WI38 (cell line): Measurements from ENCODE around the gene YPEL3.

Experiments
- H3K4me3 ChIP-seq: 2 replicates; pipeline ENCODE4 v1.5.1; 2011; ENCODE audit warnings: low read depth, mild to moderate bottlenecking, control low read depth, low read length
- TF ChIP-seq, protein P1 (sequence below): IDR thresholded peaks from 2 replicates; pipeline ENCODE4 v1.5.1; 2012; ENCODE audit warnings: low read depth, mild to moderate bottlenecking, control low read depth, low read length

YPEL3 gene

DNA sequence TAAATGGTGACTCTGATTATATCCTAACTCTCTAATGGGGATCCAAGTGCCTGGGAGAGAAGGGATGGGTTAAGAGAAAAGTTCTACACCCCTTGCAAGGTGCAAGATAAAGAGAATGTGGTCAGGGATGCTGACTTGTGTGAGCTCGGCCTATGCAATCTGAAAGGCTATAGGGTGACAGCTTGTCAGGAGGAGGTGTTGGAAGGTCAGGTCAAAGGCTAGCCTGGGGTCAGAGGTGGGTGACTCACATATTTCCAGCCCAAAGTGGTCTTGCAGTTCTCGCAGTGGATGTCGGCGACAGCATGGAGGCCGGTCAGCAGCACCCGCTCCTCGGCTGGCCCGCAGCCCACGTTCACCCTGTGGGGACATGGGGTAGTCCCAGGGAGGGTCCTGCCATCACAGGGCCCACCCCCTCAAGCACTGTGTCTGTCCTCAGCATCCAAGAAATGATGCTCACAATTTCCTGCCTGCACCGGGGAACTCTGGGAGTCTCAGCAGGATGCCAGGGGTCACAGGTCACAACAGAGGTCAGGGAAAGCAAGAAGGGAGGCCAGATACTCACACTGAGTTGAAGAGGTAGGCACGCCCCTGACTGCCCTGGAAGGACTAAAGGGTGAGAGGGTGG lies 1.4 kb downstream of the YPEL3 start:
- H3K4me3 ChIP-seq = no peak overlapping the region
- TF ChIP-seq, protein P1, sequence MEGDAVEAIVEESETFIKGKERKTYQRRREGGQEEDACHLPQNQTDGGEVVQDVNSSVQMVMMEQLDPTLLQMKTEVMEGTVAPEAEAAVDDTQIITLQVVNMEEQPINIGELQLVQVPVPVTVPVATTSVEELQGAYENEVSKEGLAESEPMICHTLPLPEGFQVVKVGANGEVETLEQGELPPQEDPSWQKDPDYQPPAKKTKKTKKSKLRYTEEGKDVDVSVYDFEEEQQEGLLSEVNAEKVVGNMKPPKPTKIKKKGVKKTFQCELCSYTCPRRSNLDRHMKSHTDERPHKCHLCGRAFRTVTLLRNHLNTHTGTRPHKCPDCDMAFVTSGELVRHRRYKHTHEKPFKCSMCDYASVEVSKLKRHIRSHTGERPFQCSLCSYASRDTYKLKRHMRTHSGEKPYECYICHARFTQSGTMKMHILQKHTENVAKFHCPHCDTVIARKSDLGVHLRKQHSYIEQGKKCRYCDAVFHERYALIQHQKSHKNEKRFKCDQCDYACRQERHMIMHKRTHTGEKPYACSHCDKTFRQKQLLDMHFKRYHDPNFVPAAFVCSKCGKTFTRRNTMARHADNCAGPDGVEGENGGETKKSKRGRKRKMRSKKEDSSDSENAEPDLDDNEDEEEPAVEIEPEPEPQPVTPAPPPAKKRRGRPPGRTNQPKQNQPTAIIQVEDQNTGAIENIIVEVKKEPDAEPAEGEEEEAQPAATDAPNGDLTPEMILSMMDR = no peak

DNA sequence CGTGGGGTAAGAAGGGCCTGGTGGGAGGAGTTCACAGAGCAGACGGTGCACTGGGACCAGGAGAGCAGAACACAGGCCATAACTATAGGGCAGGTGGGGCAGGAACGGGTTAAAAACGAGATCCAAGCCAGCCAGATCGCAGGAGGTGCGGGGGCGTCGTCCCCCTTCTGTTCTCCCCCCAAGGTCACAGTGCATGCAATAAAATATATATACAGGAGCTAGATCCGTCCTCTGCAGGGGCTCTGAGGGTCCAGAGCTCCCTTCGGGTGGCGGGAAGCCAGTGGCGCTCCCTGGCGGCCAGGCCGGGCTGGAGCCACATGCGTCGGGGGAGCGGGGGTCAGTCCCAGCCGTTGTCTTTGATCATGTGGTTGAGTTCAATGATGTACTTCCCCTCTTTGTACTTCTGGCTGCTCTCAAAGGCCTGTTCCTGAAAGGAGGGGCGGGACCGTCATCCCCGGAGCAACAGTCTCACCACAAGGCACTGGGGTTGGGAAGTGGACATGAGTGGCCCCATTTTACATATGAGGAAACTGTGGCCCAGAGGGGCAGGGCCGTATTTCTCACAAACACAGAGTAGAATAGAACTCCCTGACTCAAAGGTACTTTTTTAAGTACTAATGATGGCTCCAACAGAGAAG lies 3.5 kb downstream of the YPEL3 start:
- H3K4me3 ChIP-seq = peak overlapping the region; percentile 18; the same call in 1 of the 2 replicates
- TF ChIP-seq, protein P1 = peak; percentile 28

DNA sequence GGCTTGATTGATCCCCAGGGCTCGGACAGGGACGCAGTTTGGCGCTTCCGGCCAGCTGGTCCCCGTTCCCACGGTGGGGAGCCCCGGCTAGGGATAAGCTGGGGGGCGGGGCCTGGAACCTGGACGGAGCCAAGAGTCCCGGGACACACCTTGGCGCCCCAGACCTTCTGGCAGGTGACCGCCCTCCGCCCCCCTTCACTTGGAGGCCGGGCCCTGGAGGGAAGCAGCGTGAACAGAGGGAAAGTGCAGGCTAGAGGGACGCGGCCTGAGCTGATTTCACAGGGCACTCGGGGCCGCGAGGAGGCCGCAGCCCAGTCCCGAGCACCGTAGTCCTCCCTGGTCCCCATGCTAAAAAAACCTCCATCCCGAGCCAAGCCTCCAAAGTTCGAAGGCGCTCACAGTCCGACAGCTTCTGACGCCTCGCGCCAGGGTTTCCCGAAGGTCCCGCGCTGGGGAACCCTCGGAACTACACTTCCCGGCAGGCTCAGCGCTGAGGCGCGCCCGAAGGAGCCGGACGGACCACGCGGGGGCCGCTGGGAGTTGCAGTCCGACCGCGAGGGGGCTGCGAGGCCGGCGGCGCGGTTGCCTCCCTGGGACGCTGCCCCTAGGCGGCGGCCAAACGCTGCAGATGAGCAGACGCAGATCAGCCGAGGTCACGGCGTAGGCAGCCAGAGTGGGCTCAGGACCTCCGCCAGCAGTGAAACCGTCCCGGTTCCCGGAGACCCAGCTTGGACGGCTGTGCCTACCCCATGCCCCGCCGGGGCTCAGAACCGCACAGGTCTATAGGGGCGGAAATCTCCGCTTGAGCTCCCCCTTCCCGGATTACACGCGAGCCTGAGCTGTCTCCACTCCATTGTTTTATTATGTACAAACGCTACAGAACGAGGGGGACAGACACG lies 4.3 kb downstream of the YPEL3 start, which contains the start of gene TBX6:
Gene TBX6, minus strand, starts transcription at position 451 of the 899 bp plus-strand sequence. CDS start 731 bp downstream, outside the sequence.
- peak within 1 kb of the TSS; percentile 43; the same call in 1 of the 2 replicates for H3K4me3 ChIP-seq
- TF ChIP-seq, protein P1 = peak; percentile 75

DNA sequence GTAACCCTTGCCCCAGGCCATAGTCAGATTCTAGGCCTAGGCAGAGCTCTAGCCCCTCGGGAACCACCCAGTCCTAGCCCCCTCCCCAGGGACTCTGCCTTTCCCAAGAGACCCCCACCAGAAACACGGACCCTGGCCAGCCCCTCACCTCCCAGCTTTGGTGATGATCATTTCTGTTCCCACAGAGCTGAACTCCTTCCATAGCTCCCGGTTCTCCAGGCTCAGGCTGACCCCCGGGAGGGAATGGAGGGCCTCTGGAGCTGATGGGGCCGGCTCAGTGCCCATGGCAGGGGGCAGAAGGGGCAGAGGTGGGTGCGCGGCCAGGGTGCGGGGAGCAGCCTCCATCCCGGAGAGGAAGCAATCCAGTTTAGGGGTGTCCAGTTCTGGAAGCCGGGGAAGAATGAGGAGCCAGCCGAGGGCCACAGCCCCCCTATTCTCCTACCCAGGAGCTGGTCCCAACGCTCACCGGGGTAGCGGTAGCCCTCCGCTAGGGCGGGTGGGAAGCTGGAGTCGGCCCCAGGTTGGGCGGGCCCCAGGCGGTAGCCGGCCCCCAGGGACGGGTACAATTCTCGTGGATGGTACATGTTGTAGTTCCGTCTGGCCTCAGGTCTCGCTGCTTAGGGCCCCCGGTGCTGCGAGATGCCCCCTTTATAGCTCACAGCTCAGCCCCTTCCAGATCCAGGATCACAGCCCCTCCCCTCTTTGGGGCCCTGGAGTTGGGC lies 5.2 kb downstream of the YPEL3 start:
- TF ChIP-seq, protein P1 = no peak
- H3K4me3 ChIP-seq = no peak overlapping the region

DNA sequence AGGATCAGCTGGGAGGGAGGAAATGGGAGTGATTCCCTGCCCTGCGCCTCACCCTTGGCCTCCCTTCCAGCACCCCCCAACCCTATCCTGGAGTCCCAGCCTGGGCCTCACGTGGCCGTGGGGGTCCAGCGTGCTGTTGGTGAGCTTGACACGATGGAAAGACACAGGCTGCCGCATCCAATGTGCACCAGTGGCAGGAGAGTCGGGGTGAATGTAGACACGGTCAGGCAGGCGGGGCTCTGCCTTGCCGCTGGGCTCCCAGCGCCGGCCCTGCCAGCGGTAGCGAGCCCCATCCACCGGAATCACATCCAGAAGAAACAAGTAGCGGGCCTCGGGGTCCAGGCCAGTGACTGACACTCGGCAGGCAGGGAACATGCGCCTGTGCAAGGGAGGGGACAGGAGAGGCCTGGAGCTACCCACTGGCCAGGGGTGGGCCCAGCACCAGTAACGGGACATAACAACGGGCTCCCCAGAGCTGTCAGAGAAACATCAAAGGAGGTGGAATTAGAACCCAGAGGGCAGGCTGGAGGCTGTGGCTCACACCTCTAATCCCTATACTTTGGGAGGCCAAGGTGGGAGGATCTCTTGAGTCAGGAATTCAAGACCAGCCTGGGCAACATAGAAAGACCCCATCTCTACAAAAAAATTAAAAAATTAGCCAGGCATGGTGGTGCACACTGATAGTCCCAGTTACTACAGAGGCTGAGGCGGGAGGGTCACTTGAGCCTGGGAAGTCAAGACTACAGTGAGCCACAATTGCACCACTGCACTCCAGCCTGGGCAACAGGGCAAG lies 7.0 kb downstream of the YPEL3 start:
- TF ChIP-seq, protein P1 = no peak
- H3K4me3 ChIP-seq = no peak overlapping the region

DNA sequence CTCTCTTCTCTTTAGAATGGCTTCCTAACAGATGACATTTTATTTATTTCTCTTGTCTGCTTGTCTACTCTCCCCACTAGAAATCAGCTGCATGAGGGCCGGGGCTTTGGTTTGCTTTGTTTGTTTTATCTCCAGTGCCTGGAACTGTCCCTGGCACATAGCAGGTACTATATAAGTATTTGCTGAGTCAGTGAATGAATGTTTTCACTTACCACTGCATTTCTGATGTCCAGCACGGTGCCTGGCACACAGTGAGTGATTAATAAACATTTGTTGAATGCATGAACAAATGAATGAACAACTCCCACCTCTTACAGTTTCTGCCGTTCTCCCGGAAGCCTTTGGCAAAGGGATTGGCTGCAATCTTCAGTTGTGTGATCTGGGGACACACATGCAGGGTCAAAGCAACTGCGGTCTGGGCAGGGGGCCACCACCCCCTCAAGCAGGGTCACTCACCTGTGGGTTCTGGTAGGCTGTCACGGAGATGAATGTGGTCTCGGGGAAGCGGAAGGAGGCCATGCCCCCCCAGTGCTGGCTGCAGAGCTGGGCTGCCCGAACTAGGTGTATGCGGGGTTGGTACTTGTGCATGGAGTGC lies 7.7 kb downstream of the YPEL3 start:
- TF ChIP-seq, protein P1 = no peak
- no peak overlapping the region for H3K4me3 ChIP-seq
